ENCODE data around the gene GHRL. TPM values are rescaled to one million over a fixed set of nuclear protein-coding genes. Genes with fewer than 3 reads are reported as not detected.

GHRL gene
- total RNA-seq, 2 experiments from 2014 or later: 1.1 to 3.2 TPM

GRCh38 chr3:10315771-10316344 is 23.1 kb upstream of the GHRL start:
- ChIA-PET POLR2A (no interaction called here), CTCF (no interaction called here)
- DNase-seq (no peak), ATAC-seq (ENCODE audit: poor library complexity) (no peak)
- H3K4me1 Mint-ChIP-seq (ENCODE audit: low read depth): peaks cover 34% of the 10 kb centered on the region
- no peaks in the 10 kb centered on the region for H3K27me3 ChIP-seq (ENCODE audit: control insufficient read depth in 1 of 2, insufficient read depth in 2 of 2, low read length in 2 of 2)
- no peak overlapping the region for H3K27ac Mint-ChIP-seq
- H3K36me3 Mint-ChIP-seq (ENCODE audit: low read depth): peaks cover 71% of the 10 kb centered on the region
- no peak overlapping the region for H3K4me3 Mint-ChIP-seq
- H3K4me3 ChIP-seq (ENCODE audit: low read length): no peak overlapping the region
- H3K9me3 Mint-ChIP-seq: no peaks in the 10 kb centered on the region
- TF ChIP-seq, protein P1, sequence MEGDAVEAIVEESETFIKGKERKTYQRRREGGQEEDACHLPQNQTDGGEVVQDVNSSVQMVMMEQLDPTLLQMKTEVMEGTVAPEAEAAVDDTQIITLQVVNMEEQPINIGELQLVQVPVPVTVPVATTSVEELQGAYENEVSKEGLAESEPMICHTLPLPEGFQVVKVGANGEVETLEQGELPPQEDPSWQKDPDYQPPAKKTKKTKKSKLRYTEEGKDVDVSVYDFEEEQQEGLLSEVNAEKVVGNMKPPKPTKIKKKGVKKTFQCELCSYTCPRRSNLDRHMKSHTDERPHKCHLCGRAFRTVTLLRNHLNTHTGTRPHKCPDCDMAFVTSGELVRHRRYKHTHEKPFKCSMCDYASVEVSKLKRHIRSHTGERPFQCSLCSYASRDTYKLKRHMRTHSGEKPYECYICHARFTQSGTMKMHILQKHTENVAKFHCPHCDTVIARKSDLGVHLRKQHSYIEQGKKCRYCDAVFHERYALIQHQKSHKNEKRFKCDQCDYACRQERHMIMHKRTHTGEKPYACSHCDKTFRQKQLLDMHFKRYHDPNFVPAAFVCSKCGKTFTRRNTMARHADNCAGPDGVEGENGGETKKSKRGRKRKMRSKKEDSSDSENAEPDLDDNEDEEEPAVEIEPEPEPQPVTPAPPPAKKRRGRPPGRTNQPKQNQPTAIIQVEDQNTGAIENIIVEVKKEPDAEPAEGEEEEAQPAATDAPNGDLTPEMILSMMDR (IDR thresholded peaks at IDR 0.05): no peak
- intact Hi-C loops (cut with DNase I, micrococcal nuclease): no loop called here
- peaks cover 26% of the 10 kb centered on the region for H3K4me1 ChIP-seq (ENCODE audit: insufficient read depth, low read length)
- H3K9me3 ChIP-seq (ENCODE audit: control insufficient read depth in 1 of 2, insufficient read depth in 1 of 2, low read length in 2 of 2): no peaks in the 10 kb centered on the region
- H3K27me3 Mint-ChIP-seq: no peaks in the 10 kb centered on the region
- H3K36me3 ChIP-seq (ENCODE audit: insufficient read depth, low read length): peaks cover 81% of the 10 kb centered on the region
- no peak overlapping the region for H3K27ac ChIP-seq (ENCODE audit: low read depth in 1 of 2, low read length in 2 of 2)

DNA sequence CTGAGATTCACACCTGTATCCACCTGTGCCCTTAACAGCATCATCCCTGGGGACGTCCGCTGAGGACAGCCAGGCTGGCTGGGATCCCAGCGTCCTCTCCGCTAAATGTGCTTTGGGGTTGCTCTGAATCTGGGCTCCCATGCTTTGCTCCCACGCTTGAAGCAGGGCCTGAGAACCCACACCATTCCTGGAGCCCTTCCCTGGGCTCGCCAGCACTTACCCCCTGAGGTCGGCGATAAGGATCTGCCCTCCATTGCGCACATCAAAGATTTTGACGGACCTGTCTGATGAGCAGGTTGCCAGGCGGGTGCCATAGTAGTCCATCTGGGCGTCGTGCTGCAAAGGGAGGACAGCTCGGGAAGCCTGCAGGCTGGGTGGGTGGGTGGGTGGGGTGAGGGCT is 22.4 kb upstream of the GHRL start:
- Histone ChIP-seq H3K27ac (ENCODE audit: low read depth in 1 of 2, low read length in 2 of 2) (no peak overlapping the region), H3K4me3 (ENCODE audit: low read length) (no peak overlapping the region), H3K36me3 (ENCODE audit: insufficient read depth, low read length) (peaks cover 87% of the 10 kb centered on the region), H3K4me1 (ENCODE audit: insufficient read depth, low read length) (peaks cover 21% of the 10 kb centered on the region), H3K9me3 (ENCODE audit: control insufficient read depth in 1 of 2, insufficient read depth in 1 of 2, low read length in 2 of 2) (no peaks in the 10 kb centered on the region), H3K27me3 (ENCODE audit: control insufficient read depth in 1 of 2, insufficient read depth in 2 of 2, low read length in 2 of 2) (no peaks in the 10 kb centered on the region)
- TF ChIP-seq, protein P1 (IDR thresholded peaks at IDR 0.05): no peak
- no peak for DNase-seq
- Mint-ChIP-seq H3K9me3 (no peaks in the 10 kb centered on the region), H3K27ac (peak overlapping the region; percentile 40), H3K36me3 (ENCODE audit: low read depth) (peaks cover 78% of the 10 kb centered on the region), H3K4me3 (no peak overlapping the region), H3K27me3 (no peaks in the 10 kb centered on the region), H3K4me1 (ENCODE audit: low read depth) (peaks cover 30% of the 10 kb centered on the region)
- intact Hi-C loops (cut with DNase I, micrococcal nuclease): no loop called here
- POLR2A ChIA-PET: no interaction called here
- CTCF ChIA-PET: no interaction called here
- ATAC-seq (ENCODE audit: poor library complexity): no peak

- peaks cover 90% of the 10 kb centered on the region for H3K36me3 ChIP-seq (ENCODE audit: insufficient read depth, low read length)
- TF ChIP-seq, protein P1 (IDR thresholded peaks at IDR 0.05): no peak
- POLR2A ChIA-PET: no interaction called here
- no peak overlapping the region for H3K27ac ChIP-seq (ENCODE audit: low read depth in 1 of 2, low read length in 2 of 2)
- no peak overlapping the region for H3K4me3 Mint-ChIP-seq
- CTCF ChIA-PET: no interaction called here
- no peak overlapping the region for H3K27ac Mint-ChIP-seq
- H3K9me3 ChIP-seq (ENCODE audit: control insufficient read depth in 1 of 2, insufficient read depth in 1 of 2, low read length in 2 of 2): no peaks in the 10 kb centered on the region
- no peaks in the 10 kb centered on the region for H3K27me3 Mint-ChIP-seq
- peaks cover 12% of the 10 kb centered on the region for H3K4me1 Mint-ChIP-seq (ENCODE audit: low read depth)
- peaks cover 90% of the 10 kb centered on the region for H3K36me3 Mint-ChIP-seq (ENCODE audit: low read depth)
- no peaks in the 10 kb centered on the region for H3K27me3 ChIP-seq (ENCODE audit: control insufficient read depth in 1 of 2, insufficient read depth in 2 of 2, low read length in 2 of 2)
- intact Hi-C loops (cut with DNase I, micrococcal nuclease): no loop called here
- H3K4me1 ChIP-seq (ENCODE audit: insufficient read depth, low read length): peaks cover 6% of the 10 kb centered on the region
- DNase-seq (no peak), ATAC-seq (ENCODE audit: poor library complexity) (no peak)
- no peak overlapping the region for H3K4me3 ChIP-seq (ENCODE audit: low read length)
- H3K9me3 Mint-ChIP-seq: no peaks in the 10 kb centered on the region
These were observed 20.1 kb upstream of the GHRL start for GRCh38 chr3:10312861-10313260.
